Measurements from ENCODE around the gene CTXN3. TPM values are rescaled to one million over a fixed set of nuclear protein-coding genes. Genes with fewer than 3 reads are reported as not detected.

CTXN3 gene
- total RNA-seq, 5 donors from 2014 or later (not counting 1 experiment from before 2014, with no cell fraction given) = not detected

DNA sequence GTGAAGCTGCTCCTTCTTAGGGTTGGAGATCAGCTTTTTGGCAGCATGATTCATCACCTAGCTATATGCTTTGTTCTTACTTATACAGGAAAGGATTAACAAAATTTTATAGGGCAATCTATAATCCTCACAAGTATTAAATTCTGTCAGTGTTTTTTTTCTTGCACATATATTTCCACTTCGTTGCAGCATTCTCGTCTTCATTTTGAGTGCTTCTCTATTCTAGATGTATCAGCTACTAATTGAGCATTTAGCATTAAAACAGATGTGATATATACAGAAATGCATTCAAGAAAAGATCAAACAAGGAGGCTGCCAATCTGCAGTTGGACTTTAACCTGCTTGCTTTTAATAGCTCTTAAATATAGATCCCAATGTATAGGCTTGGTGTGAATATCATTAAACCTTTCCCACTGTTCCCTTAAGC lies 3.6 kb upstream of the CTXN3 start:
- Histone ChIP-seq H3K9me3 (no peaks in the 10 kb centered on the region), H3K4me1 (ENCODE audit: control insufficient read depth in 1 of 2, extremely low read depth in 1 of 2, insufficient read depth in 2 of 2, low read length in 2 of 2) (no peaks in the 10 kb centered on the region), H3K27ac (ENCODE audit: low read length) (no peak overlapping the region), H3K36me3 (ENCODE audit: control insufficient read depth in 2 of 2, extremely low read depth in 1 of 2, insufficient read depth in 1 of 2, low read length in 1 of 2) (no peaks in the 10 kb centered on the region), H3K4me3 (ENCODE audit: control insufficient read depth in 1 of 2, extremely low read depth in 1 of 2, low read length in 1 of 2) (no peak overlapping the region), H3K27me3 (replicated peaks in 1 of 2; ENCODE audit: control insufficient read depth in 2 of 2, extremely low read depth in 1 of 2, insufficient read depth in 2 of 2, low read length in 1 of 2) (no peaks in the 10 kb centered on the region)
- DNase-seq (no peak), ATAC-seq (replicated peaks in 1 of 4) (no peak)
- Mint-ChIP-seq H3K27ac (no peak overlapping the region), H3K27me3 (peaks cover 4% of the 10 kb centered on the region in 2 donors), H3K9me3 (no peaks in the 10 kb centered on the region), H3K4me1 (no peaks in the 10 kb centered on the region), H3K4me3 (no peak overlapping the region), H3K36me3 (no peaks in the 10 kb centered on the region)
- ChIA-PET POLR2A (no interaction called here), CTCF (no interaction called here)
- WGBS (ENCODE audit: insufficient coverage) = no CpG with 5 or more reads among the region's 2 CpGs

- Mint-ChIP-seq H3K9me3 (no peaks in the 10 kb centered on the region), H3K4me1 (no peaks in the 10 kb centered on the region), H3K36me3 (no peaks in the 10 kb centered on the region), H3K27me3 (peaks cover 4 to 7% of the 10 kb centered on the region in 2 donors), H3K4me3 (no peak overlapping the region), H3K27ac (no peak overlapping the region)
- Histone ChIP-seq H3K27me3 (replicated peaks in 1 of 2; ENCODE audit: control insufficient read depth in 2 of 2, extremely low read depth in 1 of 2, insufficient read depth in 2 of 2, low read length in 1 of 2) (no peaks in the 10 kb centered on the region), H3K9me3 (no peaks in the 10 kb centered on the region), H3K4me3 (ENCODE audit: control insufficient read depth in 1 of 2, extremely low read depth in 1 of 2, low read length in 1 of 2) (no peak overlapping the region), H3K27ac (ENCODE audit: low read length) (no peak overlapping the region), H3K36me3 (ENCODE audit: control insufficient read depth in 2 of 2, extremely low read depth in 1 of 2, insufficient read depth in 1 of 2, low read length in 1 of 2) (no peaks in the 10 kb centered on the region), H3K4me1 (ENCODE audit: control insufficient read depth in 1 of 2, extremely low read depth in 1 of 2, insufficient read depth in 2 of 2, low read length in 2 of 2) (no peaks in the 10 kb centered on the region)
- ChIA-PET CTCF (no interaction called here), POLR2A (no interaction called here)
- ATAC-seq (replicated peaks in 1 of 4) (no peak), DNase-seq (no peak)
- WGBS (ENCODE audit: insufficient coverage) = 86% methylated on average over 2 of the region's 8 CpGs
These were observed 1.4 kb upstream of the CTXN3 start for GRCh38 chr5:127647361-127647958.

GRCh38 chr5:127650022-127650421 lies 1.1 kb downstream of the CTXN3 start:
- no peak overlapping the region for H3K27ac Mint-ChIP-seq

DNA sequence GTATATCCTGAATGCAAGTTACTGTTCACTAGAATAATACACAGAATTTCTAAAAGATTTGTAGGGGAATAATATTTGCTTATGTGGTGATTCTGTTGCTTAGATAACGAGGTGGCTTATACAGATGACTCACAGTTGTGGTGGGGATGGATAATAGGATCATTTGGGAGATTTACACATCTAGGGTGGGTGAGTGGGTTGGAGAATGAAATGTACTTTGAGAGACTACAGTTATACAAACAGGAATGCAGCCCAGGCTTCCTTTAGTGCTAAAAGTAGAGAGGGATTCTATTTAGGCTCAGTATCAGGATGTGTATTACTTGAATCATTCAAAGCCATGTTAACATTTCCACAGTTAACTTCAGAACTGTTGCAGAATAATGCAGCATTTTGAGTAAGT lies 1.8 kb downstream of the CTXN3 start:
- no peak overlapping the region for H3K4me3 ChIP-seq (ENCODE audit: control insufficient read depth in 1 of 2, extremely low read depth in 1 of 2, low read length in 1 of 2)
- no peaks in the 10 kb centered on the region for H3K27me3 ChIP-seq (replicated peaks in 1 of 2; ENCODE audit: control insufficient read depth in 2 of 2, extremely low read depth in 1 of 2, insufficient read depth in 2 of 2, low read length in 1 of 2)
- Mint-ChIP-seq H3K36me3 (no peaks in the 10 kb centered on the region), H3K27ac (no peak overlapping the region), H3K27me3 (peaks cover 4 to 7% of the 10 kb centered on the region in 2 donors), H3K9me3 (no peaks in the 10 kb centered on the region), H3K4me3 (no peak overlapping the region), H3K4me1 (no peaks in the 10 kb centered on the region)
- no peaks in the 10 kb centered on the region for H3K9me3 ChIP-seq
- no CpG with 5 or more reads among the region's 1 CpG for WGBS (ENCODE audit: insufficient coverage)
- H3K4me1 ChIP-seq (ENCODE audit: control insufficient read depth in 1 of 2, extremely low read depth in 1 of 2, insufficient read depth in 2 of 2, low read length in 2 of 2) = no peaks in the 10 kb centered on the region
- no peak for DNase-seq
- ChIA-PET CTCF (no interaction called here), POLR2A (no interaction called here)
- ATAC-seq (replicated peaks in 1 of 4) = no peak
- no peak overlapping the region for H3K27ac ChIP-seq (ENCODE audit: low read length)
- no peaks in the 10 kb centered on the region for H3K36me3 ChIP-seq (ENCODE audit: control insufficient read depth in 2 of 2, extremely low read depth in 1 of 2, insufficient read depth in 1 of 2, low read length in 1 of 2)

More at GRCh38 chr5:127650022-127650421, 1.1 kb downstream of the CTXN3 start:
- Mint-ChIP-seq H3K4me1 (no peaks in the 10 kb centered on the region), H3K27me3 (peaks cover 4 to 7% of the 10 kb centered on the region in 2 donors), H3K9me3 (no peaks in the 10 kb centered on the region), H3K36me3 (no peaks in the 10 kb centered on the region), H3K4me3 (no peak overlapping the region)
- no peak for DNase-seq
- WGBS (ENCODE audit: insufficient coverage) = 9% methylated on average over 1 of the region's 2 CpGs
- Histone ChIP-seq H3K27me3 (replicated peaks in 1 of 2; ENCODE audit: control insufficient read depth in 2 of 2, extremely low read depth in 1 of 2, insufficient read depth in 2 of 2, low read length in 1 of 2) (no peaks in the 10 kb centered on the region), H3K27ac (ENCODE audit: low read length) (no peak overlapping the region), H3K9me3 (no peaks in the 10 kb centered on the region), H3K36me3 (ENCODE audit: control insufficient read depth in 2 of 2, extremely low read depth in 1 of 2, insufficient read depth in 1 of 2, low read length in 1 of 2) (no peaks in the 10 kb centered on the region), H3K4me3 (ENCODE audit: control insufficient read depth in 1 of 2, extremely low read depth in 1 of 2, low read length in 1 of 2) (no peak overlapping the region), H3K4me1 (ENCODE audit: control insufficient read depth in 1 of 2, extremely low read depth in 1 of 2, insufficient read depth in 2 of 2, low read length in 2 of 2) (no peaks in the 10 kb centered on the region)
- ChIA-PET CTCF (no interaction called here), POLR2A (no interaction called here)
- no peak for ATAC-seq (replicated peaks in 1 of 4)

DNA sequence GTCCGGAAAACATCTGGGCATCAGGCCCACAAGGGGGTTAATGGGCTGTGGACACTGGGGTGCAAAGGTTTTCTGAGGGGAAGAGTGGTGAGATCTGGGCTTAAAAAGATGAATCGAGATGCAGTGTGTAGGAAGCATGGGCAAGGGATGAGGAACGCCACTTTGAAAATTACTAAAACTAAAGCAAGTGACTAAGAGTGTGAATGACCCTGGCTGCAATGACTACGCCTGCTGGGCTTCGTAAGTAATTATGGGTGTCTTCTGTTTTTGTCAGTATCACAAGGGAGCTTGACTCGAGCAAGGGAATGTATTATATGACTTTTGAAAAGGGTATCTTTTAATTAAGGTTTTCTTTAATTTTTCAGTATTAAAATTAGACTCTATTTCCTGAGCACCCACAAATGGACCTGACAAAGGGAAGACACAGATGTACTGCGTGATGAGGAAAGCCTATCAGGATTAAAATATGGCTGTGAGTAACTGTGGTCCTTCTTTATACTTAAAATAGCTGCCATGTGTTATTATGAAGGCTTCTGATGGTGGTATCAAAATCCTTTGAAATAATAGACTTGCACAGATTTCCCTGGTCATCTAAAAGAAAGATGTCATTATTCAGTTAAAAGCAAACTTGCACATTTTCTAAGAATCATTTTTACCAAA lies 4.2 kb downstream of the CTXN3 start:
- Mint-ChIP-seq H3K27me3 (peaks cover 7% of the 10 kb centered on the region in 2 donors), H3K9me3 (no peaks in the 10 kb centered on the region), H3K4me1 (no peaks in the 10 kb centered on the region), H3K27ac (no peak overlapping the region), H3K36me3 (no peaks in the 10 kb centered on the region), H3K4me3 (no peak overlapping the region)
- WGBS (ENCODE audit: insufficient coverage) = 65% methylated on average over 3 of the region's 7 CpGs
- Histone ChIP-seq H3K4me3 (ENCODE audit: control insufficient read depth in 1 of 2, extremely low read depth in 1 of 2, low read length in 1 of 2) (no peak overlapping the region), H3K27ac (ENCODE audit: low read length) (no peak overlapping the region), H3K36me3 (ENCODE audit: control insufficient read depth in 2 of 2, extremely low read depth in 1 of 2, insufficient read depth in 1 of 2, low read length in 1 of 2) (no peaks in the 10 kb centered on the region), H3K4me1 (ENCODE audit: control insufficient read depth in 1 of 2, extremely low read depth in 1 of 2, insufficient read depth in 2 of 2, low read length in 2 of 2) (no peaks in the 10 kb centered on the region), H3K9me3 (no peaks in the 10 kb centered on the region), H3K27me3 (replicated peaks in 1 of 2; ENCODE audit: control insufficient read depth in 2 of 2, extremely low read depth in 1 of 2, insufficient read depth in 2 of 2, low read length in 1 of 2) (no peaks in the 10 kb centered on the region)
- no peak for ATAC-seq (replicated peaks in 1 of 4)
- no peak for DNase-seq
- ChIA-PET CTCF (no interaction called here), POLR2A (no interaction called here)

DNA sequence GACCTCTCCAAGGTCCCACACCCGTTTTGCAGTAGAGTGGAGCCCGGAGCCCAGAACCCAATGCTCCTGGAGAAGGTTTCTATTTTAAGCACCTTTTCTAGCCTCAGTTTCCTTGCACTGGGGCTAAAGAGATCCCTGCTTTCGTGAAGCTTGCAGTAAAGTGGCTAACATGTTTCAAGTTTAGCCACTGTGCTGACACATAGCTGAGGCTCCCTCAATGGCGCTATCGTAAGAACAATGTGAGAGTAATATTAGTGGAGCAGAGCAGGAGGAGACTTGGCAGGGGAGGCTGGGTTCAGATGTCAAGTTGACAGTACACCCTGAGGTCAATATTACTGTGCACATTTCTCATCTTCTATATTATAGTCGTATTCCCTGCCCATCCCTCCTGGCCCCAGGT lies 7.9 kb downstream of the CTXN3 start:
- DNase-seq (no peak), ATAC-seq (replicated peaks in 1 of 4) (no peak)
- Mint-ChIP-seq H3K9me3 (no peaks in the 10 kb centered on the region), H3K4me3 (no peak overlapping the region), H3K4me1 (no peaks in the 10 kb centered on the region), H3K27ac (no peak overlapping the region), H3K36me3 (no peaks in the 10 kb centered on the region), H3K27me3 (peaks cover 3 to 5% of the 10 kb centered on the region in 2 donors)
- H3K27ac ChIP-seq (ENCODE audit: low read length) = no peak overlapping the region
- 70% methylated on average over 4 of the region's 6 CpGs for WGBS (ENCODE audit: insufficient coverage)
- H3K27me3 ChIP-seq (replicated peaks in 1 of 2; ENCODE audit: control insufficient read depth in 2 of 2, extremely low read depth in 1 of 2, insufficient read depth in 2 of 2, low read length in 1 of 2) = no peaks in the 10 kb centered on the region
- no peaks in the 10 kb centered on the region for H3K9me3 ChIP-seq
- no peaks in the 10 kb centered on the region for H3K36me3 ChIP-seq (ENCODE audit: control insufficient read depth in 2 of 2, extremely low read depth in 1 of 2, insufficient read depth in 1 of 2, low read length in 1 of 2)
- ChIA-PET POLR2A (no interaction called here), CTCF (no interaction called here)
- H3K4me3 ChIP-seq (ENCODE audit: control insufficient read depth in 1 of 2, extremely low read depth in 1 of 2, low read length in 1 of 2) = no peak overlapping the region
- no peaks in the 10 kb centered on the region for H3K4me1 ChIP-seq (ENCODE audit: control insufficient read depth in 1 of 2, extremely low read depth in 1 of 2, insufficient read depth in 2 of 2, low read length in 2 of 2)
